GM18520 (cell line): Measurements from ENCODE around the gene AGMO.
"Not testable (repeated sequence)": the region's sequence is repeated elsewhere in the genome, so short reads cannot be mapped to it uniquely, and the experiment has no call there.

Experiments
- ATAC-seq: cut with Tn5 transposase; IDR thresholded peaks from one replicate; pipeline ENCODE4 v1.9.1; 2021; ENCODE audit not compliant: unreplicated experiment

Gene AGMO

DNA sequence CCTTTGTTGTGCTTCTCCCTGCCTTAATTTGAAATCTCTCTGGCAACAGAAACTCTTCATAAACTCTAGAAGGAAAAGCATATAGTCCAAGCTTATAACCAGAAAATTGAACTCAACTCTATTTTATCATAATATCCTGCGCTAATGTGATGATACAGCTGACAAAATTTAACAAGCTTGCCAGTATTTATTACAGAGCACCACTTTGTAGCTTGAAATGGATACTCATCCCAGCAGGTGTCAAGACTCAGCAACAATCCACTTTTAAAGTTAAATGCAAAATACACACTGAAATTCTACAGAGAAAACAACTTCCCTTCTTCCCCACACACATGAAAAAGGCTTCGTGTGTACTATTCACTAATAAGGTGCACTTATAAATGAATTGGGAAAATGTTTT is 228.9 kb downstream of the AGMO start:
- ATAC-seq, result no peak

DNA sequence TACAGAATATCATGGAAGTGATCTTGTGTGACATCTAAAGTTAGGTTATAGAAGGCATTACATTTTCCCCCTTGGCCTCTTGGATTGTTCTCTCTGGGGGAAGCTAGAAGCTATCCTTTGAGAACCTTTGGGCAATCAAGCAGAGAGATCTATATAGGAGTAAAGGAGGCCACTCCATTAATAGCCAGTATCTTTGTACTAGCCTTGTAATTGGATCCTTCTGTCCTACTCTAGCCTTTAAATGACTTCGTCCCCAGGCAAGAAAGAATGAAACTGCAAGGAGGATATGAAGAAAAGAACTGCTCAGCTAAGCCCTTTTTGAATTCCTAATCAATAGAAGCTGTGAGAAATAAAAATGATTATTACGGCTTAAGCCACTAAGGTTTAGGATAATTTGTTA is 230.9 kb downstream of the AGMO start:
- no peak for ATAC-seq

DNA sequence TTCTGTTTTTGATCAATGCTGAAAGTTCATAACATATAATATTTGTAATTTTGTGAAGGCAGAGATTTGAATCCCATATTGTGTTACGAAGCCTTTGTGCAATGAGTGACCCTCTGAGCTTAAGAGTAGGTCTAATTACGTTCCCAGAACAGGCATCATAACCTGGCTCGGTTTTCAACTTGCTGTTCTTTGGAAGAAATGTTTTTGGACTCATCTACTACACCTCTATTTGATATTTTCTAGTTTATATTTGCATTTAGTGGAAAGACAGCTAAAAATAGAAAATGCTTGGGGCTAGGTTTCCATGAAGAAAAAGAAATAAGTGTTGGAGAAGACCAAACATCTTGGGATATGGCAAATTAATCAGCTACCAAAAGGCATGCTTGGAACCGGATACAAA is 234.8 kb downstream of the AGMO start:
- ATAC-seq, result no peak

DNA sequence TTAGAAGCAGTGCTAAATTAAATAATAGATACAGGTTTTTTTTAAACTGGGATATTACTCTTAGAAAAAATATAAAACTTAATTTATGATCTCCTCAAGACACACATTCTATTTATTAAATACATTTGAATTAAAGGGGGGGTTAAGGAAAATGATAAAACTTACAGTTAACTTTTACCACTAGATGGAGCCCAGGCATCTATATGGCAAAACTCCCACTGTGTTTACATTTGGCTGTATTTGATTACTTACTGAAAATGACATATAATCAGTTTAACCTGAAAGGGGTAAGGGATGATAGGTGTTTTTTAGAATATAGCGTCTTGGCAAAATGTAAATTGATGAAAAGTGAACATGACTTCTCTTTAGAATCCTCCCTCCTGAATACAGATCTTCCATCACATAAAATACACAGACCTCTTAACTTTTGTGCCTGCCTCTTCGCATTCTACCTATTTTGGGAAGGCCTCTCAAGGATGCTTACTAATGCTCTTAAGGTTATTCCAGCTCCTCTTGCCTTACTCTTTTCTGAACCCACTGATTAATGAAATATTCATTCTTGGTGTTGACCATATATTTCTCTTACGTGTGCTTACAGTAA is 235.7 kb downstream of the AGMO start:
- no peak for ATAC-seq

DNA sequence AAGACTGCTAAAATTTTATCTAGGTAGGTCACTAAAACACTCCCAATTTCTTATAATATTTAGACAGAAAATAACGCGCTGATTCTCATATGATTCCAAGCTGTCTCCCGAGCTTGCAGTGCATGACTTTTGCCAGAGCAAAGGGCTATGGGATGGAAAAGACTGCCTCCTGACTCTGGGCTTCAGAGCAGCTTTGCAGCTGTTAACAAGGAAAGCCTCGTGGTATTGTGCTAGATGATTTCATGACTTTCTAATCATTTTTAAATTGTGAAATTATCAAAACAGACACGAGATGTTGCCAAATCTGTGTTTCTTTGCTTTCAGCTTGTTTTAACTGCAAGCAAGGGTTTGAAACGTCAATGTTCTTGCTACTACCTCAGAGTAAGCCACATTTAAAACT is 238.3 kb downstream of the AGMO start:
- no peak for ATAC-seq

DNA sequence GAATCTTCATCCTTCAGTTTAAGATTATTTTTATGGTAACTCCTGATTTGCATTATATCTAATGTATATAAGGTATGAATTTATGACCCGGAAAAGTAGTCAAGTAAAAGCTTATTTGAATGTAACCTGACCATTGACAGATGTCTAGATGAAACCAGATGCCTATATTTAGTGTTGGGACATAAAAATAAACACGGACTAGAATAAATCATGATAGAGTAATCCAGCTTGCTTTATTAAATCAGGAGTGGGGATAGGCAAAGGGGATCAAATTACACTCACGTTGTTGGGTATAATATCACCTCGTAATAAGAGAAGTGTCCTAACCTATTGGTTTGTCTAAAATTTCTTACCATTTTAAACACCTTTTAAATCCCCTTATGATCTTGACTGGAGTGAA is 244.6 kb downstream of the AGMO start:
- no peak for ATAC-seq

DNA sequence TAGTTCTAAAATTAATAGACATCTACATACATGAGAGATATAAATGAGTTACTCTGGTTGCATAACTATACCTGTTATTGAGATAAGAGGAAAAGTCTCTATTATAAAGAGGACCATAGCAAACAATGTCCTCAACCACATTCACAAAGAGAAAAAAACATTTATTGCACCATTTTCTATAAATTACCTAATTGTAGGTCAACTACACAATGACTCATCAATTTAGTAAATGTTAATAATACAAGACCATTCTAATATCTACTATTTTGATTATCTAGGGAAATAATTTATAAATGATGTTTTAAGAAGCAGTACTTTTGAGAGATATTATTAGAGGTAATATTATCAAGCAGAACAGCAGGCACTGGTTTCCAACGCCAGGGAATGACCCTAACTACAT is 246.1 kb downstream of the AGMO start:
- no peak for ATAC-seq

DNA sequence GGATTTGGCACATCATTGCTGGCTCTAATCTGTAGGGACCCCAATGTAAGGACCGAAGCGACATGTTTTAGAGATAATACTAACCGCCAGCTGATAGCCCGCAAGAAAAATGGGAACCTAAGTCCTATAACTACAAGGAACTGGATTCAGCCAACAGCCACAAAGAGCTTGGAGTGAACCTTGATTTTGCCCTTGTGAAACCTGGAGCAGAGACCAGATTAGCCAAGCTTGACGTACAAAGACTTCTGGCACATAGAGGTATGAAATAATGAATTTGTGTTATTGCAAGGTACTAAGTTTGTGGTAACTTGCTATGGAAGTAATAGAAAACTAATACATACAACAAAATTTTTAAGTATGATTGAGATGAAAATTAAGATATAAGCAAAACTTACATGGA is 246.9 kb downstream of the AGMO start:
- ATAC-seq, result no peak

DNA sequence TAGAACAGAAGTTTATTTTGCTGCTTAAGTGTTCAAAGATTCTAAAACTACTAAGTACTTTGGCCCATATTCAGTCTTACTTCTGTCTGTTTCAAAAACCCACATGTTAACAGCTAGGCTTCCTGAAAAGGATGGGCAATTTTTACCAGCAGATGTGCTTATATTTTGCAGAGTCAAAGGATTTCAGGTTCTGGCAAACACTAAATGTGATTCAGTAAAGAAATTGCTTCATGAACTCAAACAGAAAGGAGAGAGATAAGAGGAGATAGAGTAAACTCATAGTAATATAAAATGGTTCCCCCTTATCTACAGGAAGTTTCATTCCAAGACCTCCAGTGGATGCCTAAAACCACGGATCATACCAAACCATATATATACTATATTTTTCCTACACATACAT is 248.5 kb downstream of the AGMO start:
- ATAC-seq, result no peak

DNA sequence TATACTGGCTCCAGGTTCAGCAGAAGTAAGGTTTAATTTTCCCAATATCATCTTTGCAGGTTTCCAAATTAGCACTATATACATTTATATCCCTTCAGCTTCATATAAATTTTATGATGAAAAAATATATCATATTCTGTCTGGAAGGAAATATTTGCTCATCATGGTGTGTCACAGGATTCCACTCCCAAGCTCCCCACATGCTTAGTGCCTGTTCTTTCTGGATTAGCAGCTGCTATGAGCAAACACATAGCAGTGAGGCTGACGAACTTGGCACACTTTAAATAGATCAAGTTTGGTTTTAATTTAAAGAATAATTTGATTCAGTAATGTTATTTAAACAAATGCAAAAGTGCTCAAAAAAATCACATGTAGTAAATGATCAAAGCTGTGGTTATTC is 251.9 kb downstream of the AGMO start:
- ATAC-seq, result no peak

DNA sequence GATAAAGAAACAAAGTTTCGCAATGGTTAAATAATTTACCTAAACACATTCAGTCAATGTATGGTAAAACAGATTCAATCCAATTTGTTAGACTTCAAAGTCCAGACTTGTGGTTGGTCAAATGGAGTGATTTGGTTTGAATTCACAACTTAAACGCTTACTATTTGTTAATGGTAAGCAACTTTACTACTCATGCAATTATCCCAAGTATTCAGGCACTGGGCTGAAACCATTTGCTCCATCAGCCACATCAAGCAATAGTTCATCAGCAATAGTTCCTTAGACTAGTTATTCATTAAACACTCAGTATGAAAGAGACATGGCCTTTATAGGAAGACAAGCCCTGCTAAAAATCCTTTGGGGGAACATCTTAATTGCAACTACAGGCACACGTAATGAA is 253.0 kb downstream of the AGMO start:
- no peak for ATAC-seq

DNA sequence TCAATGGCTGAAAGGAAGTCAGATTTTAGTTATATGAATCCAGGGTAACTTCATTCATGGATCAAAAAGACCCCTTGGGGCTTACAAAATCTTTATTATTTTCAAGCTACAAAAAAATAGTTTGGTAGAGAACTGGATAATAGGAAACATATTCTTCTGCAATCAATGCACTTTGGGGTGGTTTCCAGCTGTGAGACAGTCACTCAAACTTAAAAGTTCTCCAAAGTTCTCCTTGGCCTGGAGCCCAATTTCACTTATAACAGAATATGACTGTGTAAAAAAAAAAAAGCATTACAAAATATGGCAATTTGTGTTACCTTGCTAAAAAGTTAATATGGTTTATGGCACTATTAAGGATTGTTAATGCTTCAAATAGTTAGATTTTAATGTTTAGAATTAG is 255.5 kb downstream of the AGMO start:
- no peak for ATAC-seq

DNA sequence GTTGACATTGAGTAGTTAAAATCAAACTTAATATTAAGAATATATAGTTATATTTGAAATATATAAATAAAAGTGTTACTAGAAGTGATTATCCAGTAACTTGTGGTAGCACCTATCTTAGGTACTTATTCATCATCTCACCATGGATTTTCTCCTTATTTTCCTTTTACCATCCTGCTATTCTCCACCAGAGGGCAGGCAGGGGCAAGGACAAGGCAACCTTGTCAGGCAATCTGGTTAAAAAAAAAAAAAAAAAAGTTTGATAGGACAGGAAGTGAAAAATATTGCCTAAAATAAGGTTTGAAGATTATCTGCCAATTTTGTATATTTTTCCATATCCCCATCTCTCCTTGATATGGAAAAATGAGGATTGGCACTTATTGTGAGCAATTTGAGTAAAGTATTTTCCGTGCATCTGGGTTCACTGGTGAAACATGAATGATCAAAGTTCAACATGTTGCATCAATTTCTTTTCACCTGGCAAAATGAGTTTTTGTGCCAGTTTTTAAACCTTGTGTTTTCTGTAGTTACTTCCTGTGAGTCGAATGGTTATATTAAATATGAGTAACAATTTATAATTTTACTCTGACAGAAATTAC is 256.7 kb downstream of the AGMO start:
- ATAC-seq, result no peak

DNA sequence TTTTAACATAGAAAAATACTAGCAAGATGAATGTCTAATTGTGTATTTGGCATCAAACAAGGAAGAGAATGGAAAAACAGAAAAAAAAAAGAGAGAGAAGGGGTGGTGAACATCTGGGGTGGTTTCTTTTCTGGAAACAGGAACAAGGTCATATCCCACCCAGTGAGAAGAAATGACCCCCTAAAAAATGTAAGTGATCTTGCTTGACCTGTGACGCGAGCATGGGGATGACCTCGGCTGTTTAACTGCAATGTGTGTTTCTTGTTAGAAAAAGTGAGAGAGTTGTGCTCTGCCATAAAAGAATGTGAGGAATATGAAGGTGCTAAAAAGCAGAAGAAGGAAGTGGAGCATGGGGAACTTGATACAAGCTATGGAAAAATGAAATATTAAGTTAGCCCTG is 258.5 kb downstream of the AGMO start:
- ATAC-seq, result no peak

DNA sequence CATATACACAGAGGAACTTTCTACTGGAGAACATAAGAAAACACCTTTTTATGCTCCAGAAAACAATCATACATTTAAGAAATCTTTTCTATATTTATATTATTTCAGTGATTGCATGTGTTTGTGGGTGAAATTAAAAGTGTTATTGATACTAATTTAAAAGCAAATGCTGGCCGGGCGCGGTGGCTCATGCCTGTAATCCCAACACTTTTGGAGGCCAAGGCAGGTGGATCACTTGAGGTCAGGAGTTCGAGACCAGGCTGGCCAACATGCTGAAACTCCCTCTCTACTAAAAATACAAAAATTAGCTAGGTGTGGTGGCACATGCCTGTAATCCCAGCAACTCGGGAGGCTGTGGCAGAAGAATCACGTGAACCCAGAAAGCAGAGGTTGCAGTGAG is 260.8 kb downstream of the AGMO start:
- not testable (repeated sequence) for ATAC-seq

DNA sequence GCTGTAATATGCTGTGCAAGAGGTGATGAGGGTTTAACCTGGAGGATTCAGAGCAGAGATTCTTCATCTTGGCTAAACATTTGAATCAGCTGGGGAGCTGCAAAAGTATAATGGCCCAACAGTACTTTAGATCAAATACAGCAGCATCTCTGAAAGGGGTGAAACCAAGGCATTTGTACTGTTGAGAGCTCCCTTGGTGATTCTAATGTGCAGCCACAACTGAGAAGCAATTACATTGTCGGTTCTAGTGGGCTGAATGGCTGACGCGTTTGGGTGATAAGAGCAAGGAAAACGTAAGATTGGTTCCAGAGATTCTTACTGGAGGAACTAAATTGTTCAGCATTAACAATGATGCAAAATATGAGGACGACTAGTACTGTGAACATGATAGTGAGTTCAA is 269.7 kb downstream of the AGMO start:
- no peak for ATAC-seq

DNA sequence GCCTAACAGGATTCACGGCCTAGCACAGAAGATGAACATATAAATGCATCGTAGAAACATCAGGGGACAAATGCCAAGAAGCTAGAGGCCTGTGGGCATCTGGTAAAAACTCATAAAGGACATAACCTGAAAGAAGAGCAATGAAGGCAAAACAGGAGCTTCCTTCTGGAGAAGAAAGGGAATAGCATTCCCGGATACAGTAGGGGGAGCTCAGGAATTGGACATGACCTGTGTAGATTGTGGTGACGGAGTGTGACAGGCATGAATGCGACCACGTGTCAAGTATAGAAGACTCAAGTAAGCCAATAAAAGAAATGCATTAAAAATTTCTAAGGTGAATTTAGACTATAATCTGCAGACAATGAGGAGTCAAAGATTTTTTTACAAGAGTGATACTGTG is 270.1 kb downstream of the AGMO start:
- no peak for ATAC-seq

DNA sequence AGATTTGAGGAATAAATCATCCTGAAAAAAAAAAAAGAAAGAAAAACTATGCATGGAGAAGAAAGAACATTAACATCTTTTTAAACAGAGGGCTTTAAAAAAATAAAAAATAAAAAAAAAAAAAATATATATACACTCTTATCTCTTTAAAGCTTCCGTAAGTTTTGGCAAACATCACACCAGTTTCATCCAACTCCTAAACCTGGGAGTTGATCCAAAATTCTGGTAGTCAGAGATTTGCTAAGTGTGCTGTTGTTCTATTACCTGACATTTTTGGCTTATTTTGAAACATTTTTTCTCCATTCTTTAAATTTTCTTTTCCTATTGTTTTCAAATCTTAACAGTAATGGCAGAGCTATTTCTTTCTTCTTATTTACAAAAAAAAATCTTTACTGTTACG is 273.1 kb downstream of the AGMO start:
- no peak for ATAC-seq

DNA sequence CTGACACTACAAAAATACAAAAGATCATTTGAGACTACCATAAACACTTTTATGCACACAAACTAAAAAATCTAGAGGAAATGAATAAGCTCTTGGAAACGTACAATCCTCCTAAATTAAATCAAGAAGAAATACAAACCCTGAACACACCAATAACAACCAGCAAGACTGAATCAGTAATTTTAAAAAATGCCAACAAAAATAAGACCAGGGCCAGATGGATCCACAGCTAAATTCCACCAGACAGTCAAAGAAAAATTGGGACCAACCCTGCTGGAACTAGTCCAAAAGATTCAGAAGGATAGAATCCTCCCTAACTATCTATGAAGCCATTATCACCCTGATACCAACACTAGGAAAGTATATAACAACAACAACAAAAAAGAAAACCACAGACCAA is 277.4 kb downstream of the AGMO start:
- ATAC-seq, result no peak

DNA sequence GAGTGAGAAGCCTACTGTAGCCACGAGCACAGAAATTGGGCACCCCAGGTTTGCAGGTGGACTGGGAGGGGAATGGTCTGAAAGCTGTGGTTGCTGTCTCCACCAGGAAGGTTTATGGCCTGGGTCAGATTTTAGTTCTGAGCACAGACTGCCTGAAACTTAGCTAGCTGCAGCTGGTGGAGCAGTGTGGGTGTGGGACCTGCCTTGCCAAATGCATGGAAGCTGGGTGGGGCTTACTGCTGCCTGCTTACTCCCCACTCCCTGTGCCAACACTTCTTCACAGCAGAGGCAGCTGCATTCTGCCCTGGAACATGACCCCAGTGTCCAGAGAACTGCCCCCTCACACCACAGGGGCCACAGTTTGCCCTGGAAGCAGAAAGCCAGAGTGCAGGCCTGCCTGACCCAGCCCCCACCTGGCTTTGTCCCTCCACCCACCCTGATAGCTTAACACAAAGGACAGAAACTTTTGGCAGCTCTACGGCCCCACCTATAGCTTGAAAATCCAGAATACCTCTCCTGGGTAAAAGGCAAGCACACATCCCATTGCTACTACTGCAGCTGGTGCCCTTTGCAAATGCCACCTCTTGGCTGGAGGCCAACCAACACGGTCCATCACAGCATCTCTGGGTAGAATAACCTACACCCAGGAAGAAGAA is 281.6 kb downstream of the AGMO start:
- no peak for ATAC-seq

DNA sequence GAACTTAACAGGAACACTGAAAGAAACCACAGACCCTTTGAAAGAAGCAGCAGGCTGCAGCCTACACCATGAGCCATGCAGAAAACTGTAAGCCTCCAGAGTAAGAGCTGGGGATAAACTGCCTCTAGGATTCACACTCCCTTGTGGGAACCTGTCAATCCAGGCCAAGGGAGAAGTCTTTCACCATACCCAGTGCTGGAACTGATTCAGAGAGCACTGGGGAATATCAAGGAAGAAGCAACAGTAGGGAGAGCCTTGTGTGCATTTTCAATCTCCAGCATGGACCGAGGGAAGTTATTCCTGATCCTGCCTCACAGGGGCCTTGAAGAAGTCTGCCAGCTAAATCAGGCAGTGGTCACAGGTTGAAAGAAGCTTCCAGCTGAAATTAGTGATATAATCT is 282.2 kb downstream of the AGMO start:
- no peak for ATAC-seq

DNA sequence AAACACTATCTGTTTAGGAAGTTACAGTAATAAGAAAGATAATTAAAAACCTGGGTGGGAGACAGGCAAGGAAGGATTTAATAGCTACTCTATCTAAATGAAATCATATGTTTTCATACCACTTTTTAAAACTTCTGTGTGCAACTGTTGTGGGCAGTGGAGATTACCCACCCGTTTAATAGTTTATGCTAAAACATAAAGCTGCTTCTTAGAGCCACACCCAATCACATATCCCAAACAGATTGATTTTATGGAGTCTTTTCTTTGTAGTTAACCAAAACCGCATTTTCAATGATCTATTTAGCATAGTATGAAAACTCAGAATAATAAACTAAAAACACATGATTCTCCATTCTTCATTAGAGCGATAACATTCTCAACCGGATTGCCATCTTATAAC is 304.1 kb downstream of the AGMO start:
- no peak for ATAC-seq

DNA sequence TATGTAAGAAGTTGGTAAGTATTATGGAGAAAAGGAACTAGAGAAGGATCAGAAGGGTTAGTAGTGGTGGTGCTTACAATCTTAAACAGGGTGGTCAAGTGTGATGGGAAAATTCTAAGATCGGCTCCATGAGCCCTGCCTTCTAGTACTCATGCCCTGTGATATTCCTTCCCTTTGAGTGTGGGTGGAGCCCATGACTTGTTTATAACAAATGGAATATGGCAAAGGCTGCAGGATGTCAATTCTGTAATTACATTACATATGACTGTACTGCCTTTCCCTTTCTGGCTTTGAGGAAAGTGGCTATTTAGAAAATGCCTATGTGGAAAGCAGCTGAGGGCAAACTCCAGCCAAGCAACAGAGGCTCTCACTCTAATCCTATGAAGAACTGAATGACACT is 309.6 kb downstream of the AGMO start:
- no peak for ATAC-seq
